K562 (cell line): ENCODE results near the gene P2RY4. TPM values are rescaled to one million over a fixed set of nuclear protein-coding genes. Genes with fewer than 3 reads are reported as not detected.
A peak's percentile ranks its signal among the peaks of the same experiment; 100 is the strongest.

ENCODE experiments used
- ATAC-seq: fragments of 200-7000 bp; cut with Tn5 transposase; 3 replicates; pipeline ENCODE4 v1.9.1; 2020; ENCODE audit warnings: moderate library complexity
- BruUV-seq: library from RNA; stranded (reverse); fragments of 400-500 nt; replicated peaks from 2 replicates; lab custom pipeline; 2021; lab: Mats Ljungman, UMichigan
- CTCF ChIA-PET: fragments of 300-600 bp; formaldehyde crosslinking; extraction: SDS; loops from one replicate; lab custom pipeline; 2021; ENCODE audit warnings: low intra/inter-chr PET ratio; lab: Yijun Ruan, JAX
- POLR2A ChIA-PET: fragments of 300-600, 350-650 bp; sonication (Branson Sonifier 250); formaldehyde crosslinking; extraction: SDS; loops from one replicate; lab custom pipeline; 2021; ENCODE audit warnings: antibody characterized with exemption, inconsistent platforms; lab: Yijun Ruan, JAX
- DNase-seq, 4 experiments: peaks; one replicate each; pipeline versions ENCODE4 v3.0.0 to v3.0.0-alpha.2; 2011 to 2018; ENCODE audit warnings: low spot score in 3 of 4, mixed read lengths in 3 of 4; ENCODE audit errors: extremely low read depth in 1 of 4
- FAIRE-seq: peaks from 2 replicates; lab custom pipeline; 2011; peaks lifted over from hg19 to GRCh38; lab: Jason Lieb, UNC
- H2AFZ ChIP-seq: 2 replicates; pipeline ENCODE4 v1.6.0; 2011; ENCODE audit warnings: low read depth, low read length, control low read depth, inconsistent platforms
- H3K27ac ChIP-seq: fragments of 200-600 bp; 3 replicates; pipeline ENCODE4 v1.8.0; 2011; ENCODE audit warnings: low read depth, mild to moderate bottlenecking, control low read depth, inconsistent platforms, low read length, moderate library complexity, mixed read lengths; ENCODE audit errors: extremely low read depth
- H3K27me3 ChIP-seq, 2 experiments: fragments of 300-600 bp in 1 of 2; 2 replicates in 1 of 2; 3 replicates in 1 of 2; pipeline versions ENCODE4 v1.6.0 to v1.8.0; 2011; ENCODE audit warnings: inconsistent platforms in 2 of 2, low read length in 2 of 2, mild to moderate bottlenecking in 1 of 2, mixed read lengths in 1 of 2, moderate library complexity in 1 of 2; ENCODE audit not compliant: control insufficient read depth in 2 of 2, insufficient read depth in 2 of 2
- H3K36me3 ChIP-seq: fragments of 300-600 bp; 3 replicates; pipeline ENCODE4 v1.8.0; 2011; ENCODE audit warnings: mild to moderate bottlenecking, low read length, inconsistent platforms; ENCODE audit not compliant: control insufficient read depth, insufficient read depth
- H3K4me1 ChIP-seq, 2 experiments: fragments of 200-600 bp in 1 of 2; replicated peaks in 1 of 2; 2 replicates in 1 of 2; 3 replicates in 1 of 2; pipeline versions ENCODE4 v1.5.1 to v1.8.0; 2011; ENCODE audit warnings: inconsistent platforms in 2 of 2, low read length in 2 of 2, mild to moderate bottlenecking in 1 of 2, mixed read lengths in 1 of 2, moderate library complexity in 1 of 2; ENCODE audit not compliant: control insufficient read depth in 2 of 2, insufficient read depth in 2 of 2
- H3K4me2 ChIP-seq: 2 replicates; pipeline ENCODE4 v1.6.1; 2011; ENCODE audit warnings: low read length, control low read depth, inconsistent platforms, mixed read lengths; ENCODE audit not compliant: insufficient read depth
- H3K4me3 ChIP-seq: fragments of 200-600 bp; sonication (generic), shearing (Covaris generic); 2 replicates; pipeline ENCODE4 v1.5.1; 2016; ENCODE audit warnings: control low read depth, inconsistent platforms
- H3K79me2 ChIP-seq: fragments of 200-600 bp; 3 replicates; pipeline ENCODE4 v1.8.0; 2011; ENCODE audit warnings: low read length, inconsistent platforms; ENCODE audit not compliant: control insufficient read depth, insufficient read depth
- H3K9ac ChIP-seq, 2 experiments: 2 replicates each; pipeline versions ENCODE4 v1.6.0 to v1.6.1; 2011; ENCODE audit warnings: low read depth in 2 of 2, low read length in 2 of 2, control low read depth in 1 of 2, inconsistent platforms in 1 of 2, mild to moderate bottlenecking in 1 of 2, mixed read lengths in 1 of 2; ENCODE audit not compliant: insufficient read depth in 1 of 2
- H3K9me1 ChIP-seq: one replicate; pipeline ENCODE4 v1.6.0; 2011; ENCODE audit warnings: inconsistent platforms, mild to moderate bottlenecking, low read length, moderate library complexity; ENCODE audit not compliant: control insufficient read depth, insufficient read depth
- H3K9me3 ChIP-seq: replicated peaks from 2 replicates; pipeline ENCODE4 v1.5.1; 2011; ENCODE audit warnings: low read depth, low read length, inconsistent platforms; ENCODE audit not compliant: control insufficient read depth, insufficient read depth
- H4K20me1 ChIP-seq: replicated peaks from 2 replicates; pipeline ENCODE4 v1.6.1; 2011; ENCODE audit warnings: low read length, inconsistent platforms, mixed read lengths; ENCODE audit not compliant: control insufficient read depth, insufficient read depth
- ATF2 ChIP-seq: sonication (generic); formaldehyde crosslinking; IDR thresholded peaks from 2 replicates; pipeline ENCODE4 v1.8.1; 2022; ENCODE audit warnings: missing genetic modification reagents
- CEBPB ChIP-seq: fragments of 450-650 bp; IDR thresholded peaks from 2 replicates; pipeline ENCODE4 v1.6.1; 2016; ENCODE audit warnings: missing genetic modification characterization, missing compliant biosample characterization
- CTBP1 ChIP-seq: fragments of 450-650 bp; IDR thresholded peaks from 2 replicates; pipeline ENCODE4 v1.6.1; 2016; ENCODE audit warnings: borderline replicate concordance
- EHMT2 ChIP-seq: fragments of 450-650 bp; IDR thresholded peaks from 2 replicates; pipeline ENCODE4 v1.6.1; 2018; ENCODE audit warnings: antibody characterized with exemption
- ELF1 ChIP-seq: fragments of 200-800 bp; sonication (Bioruptor generic); IDR thresholded peaks from 2 replicates; pipeline ENCODE4 v1.6.1; 2016; ENCODE audit warnings: missing genetic modification characterization, missing compliant biosample characterization
- MEIS2 ChIP-seq: fragments of 450-650 bp; IDR thresholded peaks from 2 replicates; pipeline ENCODE4 v1.6.1; 2014; ENCODE audit warnings: mild to moderate bottlenecking; ENCODE audit not compliant: partially characterized antibody
- MIER1 ChIP-seq: fragments of 450-650 bp; IDR thresholded peaks from 2 replicates; pipeline ENCODE4 v1.6.1; 2016; ENCODE audit warnings: antibody characterized with exemption, mild to moderate bottlenecking, low read depth
- PTTG1 ChIP-seq: fragments of 450-650 bp; IDR thresholded peaks from 2 replicates; pipeline ENCODE4 v1.6.1; 2016; ENCODE audit warnings: low read depth, mild to moderate bottlenecking, missing genetic modification characterization, missing compliant biosample characterization
- RCOR1 ChIP-seq, 2 experiments: IDR thresholded peaks; 2 replicates each; pipeline ENCODE4 v1.6.1; 2012; ENCODE audit warnings: low read depth in 2 of 2, low read length in 2 of 2, borderline replicate concordance in 1 of 2, improper control_type of control experiment in 1 of 2
- REST ChIP-seq, 2 experiments: fragments of 450-650 bp; formaldehyde crosslinking in 1 of 2; IDR thresholded peaks; 2 replicates each; pipeline versions ENCODE4 v1.4.0 to v1.6.1; 2014 to 2020; ENCODE audit warnings: mild to moderate bottlenecking in 2 of 2, borderline replicate concordance in 1 of 2, low read depth in 1 of 2
- SIX5 ChIP-seq, 2 experiments: IDR thresholded peaks; 2 replicates each; pipeline ENCODE4 v1.6.1; 2011; ENCODE audit warnings: low read length in 2 of 2, borderline replicate concordance in 1 of 2, low read depth in 1 of 2, mild to moderate bottlenecking in 1 of 2, moderate library complexity in 1 of 2; ENCODE audit not compliant: insufficient read depth in 1 of 2
- TBP ChIP-seq: optimal IDR thresholded peaks from 2 replicates; pipeline ENCODE3; 2011; ENCODE audit warnings: low read depth, low read length, improper control_type of control experiment
- U2AF1 ChIP-seq: fragments of 200-400 bp; formaldehyde crosslinking; optimal IDR thresholded peaks from 2 replicates; pipeline ENCODE3; 2017; ENCODE audit warnings: mild to moderate bottlenecking, low read depth, low read length, moderate library complexity
- ZNF146 ChIP-seq: IDR thresholded peaks from one replicate; pipeline ENCODE4 v1.6.1; 2018; ENCODE audit warnings: missing compliant biosample characterization; ENCODE audit not compliant: unreplicated experiment
- WGBS: fragments of 100-300 bp; shearing (Covaris generic); methylation state at CpG from one replicate; pipeline ENCODE4 v1.1.6; 2016; ENCODE audit warnings: low coverage, mixed read lengths; ENCODE audit not compliant: insufficient coverage; ENCODE audit errors: missing lambda C conversion rate; 5-methylcytosine and 5-hydroxymethylcytosine counted together
- in situ Hi-C: fragments of 300-500 bp; cut with MboI; formaldehyde crosslinking; loops from 4 replicates; pipeline ENCODE4 v1.15.0; 2018; ENCODE audit warnings: inconsistent platforms, mixed read lengths
- intact Hi-C: fragments of 100-400 bp; cut with micrococcal nuclease; formaldehyde crosslinking; loops from 2 replicates; pipeline ENCODE4 v1.14.2; 2022
- polyA plus RNA-seq, 8 experiments: library from polyadenylated mRNA; depleted of rRNA in 4 of 8; stranded (reverse) in 5 of 8; unstranded in 3 of 8; fragments of >200 nt; fragmentation: Nextera tagmentation in 2 of 8; fragmentation: Illumina TruSeq in 1 of 8; extraction: Ambion mirVana in 2 of 8; extraction: Trizol in 1 of 8; gene quantifications; 2 replicates each; pipeline versions ENCODE4 v1.2.1 to v1.2.3, GENCODE V29; 2011 to 2014; ENCODE audit warnings: inconsistent platforms in 1 of 8, missing spikeins in 1 of 8
- total RNA-seq, 7 experiments: library from RNA; depleted of rRNA in 6 of 7; stranded (reverse); fragments of >200 nt in 6 of 7; fragmentation: Illumina TruSeq in 2 of 7; extraction: Trizol in 2 of 7; gene quantifications; 2 replicates each; pipeline versions ENCODE4 v1.2.1 to v1.2.3, GENCODE V29; 2011 to 2021; ENCODE audit warnings: low replicate concordance in 1 of 7

Gene P2RY4
- total and polyA plus RNA-seq, 9 of the 15 experiments (the other 6 are each of a cell fraction or from before 2014, with no cell fraction given): not detected

GRCh38 chrX:70264784-70265183 lies 4.8 kb upstream of the P2RY4 start:
- no peaks in the 10 kb centered on the region for H4K20me1 ChIP-seq
- H3K9me1 ChIP-seq: no peaks in the 10 kb centered on the region
- ATAC-seq (no peak), DNase-seq (no peak), FAIRE-seq (no peak)
- no peaks in the 10 kb centered on the region for H3K9me3 ChIP-seq
- H3K27me3 ChIP-seq: peaks cover 0 to 8% of the 10 kb centered on the region in 2 experiments; a peak in 4 of 5 replicates
- H3K4me1 ChIP-seq: no peaks in the 10 kb centered on the region; a peak in 1 of 5 replicates
- H3K4me3 ChIP-seq: no peak overlapping the region
- no peak overlapping the region for H3K4me2 ChIP-seq
- ChIA-PET POLR2A (no interaction called here), CTCF (no interaction called here)
- H3K27ac ChIP-seq: no peak overlapping the region
- no TSS peak for BruUV-seq
- no peaks in the 10 kb centered on the region for H3K36me3 ChIP-seq
- in situ Hi-C loops (no loop called here), intact Hi-C loops (loop anchor here (10.0 kb wide), 1 partner anchor 170 kb away; no protein-coding TSS in a partner anchor)
- no peaks in the 10 kb centered on the region for H3K79me2 ChIP-seq
- no peak overlapping the region for H2AFZ ChIP-seq
- H3K9ac ChIP-seq: no peak overlapping the region
- 0% methylated on average over 3 of the region's 3 CpGs for WGBS
- TF ChIP-seq SIX5 (IDR thresholded peaks at IDR 0.05; ENCODE audit: borderline replicate concordance in 1 of 2, insufficient read depth in 1 of 2, low read depth in 1 of 2, low read length in 2 of 2) (no peak), REST (IDR thresholded peaks at IDR 0.05; ENCODE audit: borderline replicate concordance) (peak; percentile 91), REST (CRISPR knock-in tag; IDR thresholded peaks at IDR 0.05; ENCODE audit: low read depth) (peak; percentile 72; the same call in 1 of the 2 replicates), ELF1 (no peak), CTBP1 (no peak), RCOR1 (IDR thresholded peaks at IDR 0.05; ENCODE audit: borderline replicate concordance in 1 of 2, low read depth in 2 of 2, low read length in 2 of 2) (0 out of 4 replicates have a peak, but pooled peaks of 1 of the 2 experiments have one; percentile 14), MEIS2 (no peak), PTTG1 (tag) (no peak), MIER1 (peak; percentile 71; the same call in 1 of the 2 replicates), ZNF146 (CRISPR knock-in tag) (no peak), ATF2 (CRISPR knock-in tag) (no peak), CEBPB (tag) (no peak), TBP (no peak), U2AF1 (no peak), EHMT2 (0 out of 2 replicates have a peak, but pooled peaks have one; percentile 58)
